ENCODE measurements around the gene KCNC2. TPM values are rescaled to one million over a fixed set of nuclear protein-coding genes. Genes with fewer than 3 reads are reported as not detected.

KCNC2 gene
- total RNA-seq, 1 experiment from 2014 or later: not detected

- CTCF ChIA-PET: no interaction called here
- Histone ChIP-seq H3K27ac (ENCODE audit: low read length) (no peak overlapping the region), H3K27me3 (ENCODE audit: control insufficient read depth, insufficient read depth, low read length) (no peaks in the 10 kb centered on the region), H3K36me3 (ENCODE audit: control insufficient read depth, insufficient read depth, low read length) (no peaks in the 10 kb centered on the region), H3K4me1 (ENCODE audit: control insufficient read depth, insufficient read depth, low read length) (no peaks in the 10 kb centered on the region), H3K4me3 (ENCODE audit: low read depth in 2 of 2, low read length in 2 of 2) (no peak overlapping the region), H3K9me3 (ENCODE audit: control insufficient read depth, insufficient read depth, low read depth, low read length) (no peaks in the 10 kb centered on the region)
- DNase-seq (ENCODE audit: low read depth, low spot score) (no peak), ATAC-seq (no peak)
- in situ Hi-C loops (cut with HindIII; ENCODE audit: low pct_unique_long_range_greater_than_20kb, low sequenced_read_pairs) (no loop called here), intact Hi-C loops (cut with micrococcal nuclease; ENCODE audit: unreplicated experiment) (no loop called here)
- TF ChIP-seq, protein P1, sequence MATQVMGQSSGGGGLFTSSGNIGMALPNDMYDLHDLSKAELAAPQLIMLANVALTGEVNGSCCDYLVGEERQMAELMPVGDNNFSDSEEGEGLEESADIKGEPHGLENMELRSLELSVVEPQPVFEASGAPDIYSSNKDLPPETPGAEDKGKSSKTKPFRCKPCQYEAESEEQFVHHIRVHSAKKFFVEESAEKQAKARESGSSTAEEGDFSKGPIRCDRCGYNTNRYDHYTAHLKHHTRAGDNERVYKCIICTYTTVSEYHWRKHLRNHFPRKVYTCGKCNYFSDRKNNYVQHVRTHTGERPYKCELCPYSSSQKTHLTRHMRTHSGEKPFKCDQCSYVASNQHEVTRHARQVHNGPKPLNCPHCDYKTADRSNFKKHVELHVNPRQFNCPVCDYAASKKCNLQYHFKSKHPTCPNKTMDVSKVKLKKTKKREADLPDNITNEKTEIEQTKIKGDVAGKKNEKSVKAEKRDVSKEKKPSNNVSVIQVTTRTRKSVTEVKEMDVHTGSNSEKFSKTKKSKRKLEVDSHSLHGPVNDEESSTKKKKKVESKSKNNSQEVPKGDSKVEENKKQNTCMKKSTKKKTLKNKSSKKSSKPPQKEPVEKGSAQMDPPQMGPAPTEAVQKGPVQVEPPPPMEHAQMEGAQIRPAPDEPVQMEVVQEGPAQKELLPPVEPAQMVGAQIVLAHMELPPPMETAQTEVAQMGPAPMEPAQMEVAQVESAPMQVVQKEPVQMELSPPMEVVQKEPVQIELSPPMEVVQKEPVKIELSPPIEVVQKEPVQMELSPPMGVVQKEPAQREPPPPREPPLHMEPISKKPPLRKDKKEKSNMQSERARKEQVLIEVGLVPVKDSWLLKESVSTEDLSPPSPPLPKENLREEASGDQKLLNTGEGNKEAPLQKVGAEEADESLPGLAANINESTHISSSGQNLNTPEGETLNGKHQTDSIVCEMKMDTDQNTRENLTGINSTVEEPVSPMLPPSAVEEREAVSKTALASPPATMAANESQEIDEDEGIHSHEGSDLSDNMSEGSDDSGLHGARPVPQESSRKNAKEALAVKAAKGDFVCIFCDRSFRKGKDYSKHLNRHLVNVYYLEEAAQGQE (IDR thresholded peaks at IDR 0.05; ENCODE audit: insufficient read depth in 1 of 2, low read depth in 2 of 2, low read length in 1 of 2): no peak
- TF ChIP-seq, protein P2, sequence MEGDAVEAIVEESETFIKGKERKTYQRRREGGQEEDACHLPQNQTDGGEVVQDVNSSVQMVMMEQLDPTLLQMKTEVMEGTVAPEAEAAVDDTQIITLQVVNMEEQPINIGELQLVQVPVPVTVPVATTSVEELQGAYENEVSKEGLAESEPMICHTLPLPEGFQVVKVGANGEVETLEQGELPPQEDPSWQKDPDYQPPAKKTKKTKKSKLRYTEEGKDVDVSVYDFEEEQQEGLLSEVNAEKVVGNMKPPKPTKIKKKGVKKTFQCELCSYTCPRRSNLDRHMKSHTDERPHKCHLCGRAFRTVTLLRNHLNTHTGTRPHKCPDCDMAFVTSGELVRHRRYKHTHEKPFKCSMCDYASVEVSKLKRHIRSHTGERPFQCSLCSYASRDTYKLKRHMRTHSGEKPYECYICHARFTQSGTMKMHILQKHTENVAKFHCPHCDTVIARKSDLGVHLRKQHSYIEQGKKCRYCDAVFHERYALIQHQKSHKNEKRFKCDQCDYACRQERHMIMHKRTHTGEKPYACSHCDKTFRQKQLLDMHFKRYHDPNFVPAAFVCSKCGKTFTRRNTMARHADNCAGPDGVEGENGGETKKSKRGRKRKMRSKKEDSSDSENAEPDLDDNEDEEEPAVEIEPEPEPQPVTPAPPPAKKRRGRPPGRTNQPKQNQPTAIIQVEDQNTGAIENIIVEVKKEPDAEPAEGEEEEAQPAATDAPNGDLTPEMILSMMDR (IDR thresholded peaks at IDR 0.05): no peak
- TF ChIP-seq TCF7L2 (IDR thresholded peaks at IDR 0.05; ENCODE audit: low read depth, low read length) (no peak), SIN3A (IDR thresholded peaks at IDR 0.05; ENCODE audit: borderline replicate concordance, insufficient read depth, low read depth, low read length) (no peak), POLR2AphosphoS5 (IDR thresholded peaks at IDR 0.05; ENCODE audit: low read depth, low read length) (no peak)
- BruUV-seq (replicated peaks): no TSS peak
- POLR2A ChIA-PET: no interaction called here
These were observed 71.7 kb downstream of the KCNC2 start for GRCh38 chr12:75137896-75138295.

DNA sequence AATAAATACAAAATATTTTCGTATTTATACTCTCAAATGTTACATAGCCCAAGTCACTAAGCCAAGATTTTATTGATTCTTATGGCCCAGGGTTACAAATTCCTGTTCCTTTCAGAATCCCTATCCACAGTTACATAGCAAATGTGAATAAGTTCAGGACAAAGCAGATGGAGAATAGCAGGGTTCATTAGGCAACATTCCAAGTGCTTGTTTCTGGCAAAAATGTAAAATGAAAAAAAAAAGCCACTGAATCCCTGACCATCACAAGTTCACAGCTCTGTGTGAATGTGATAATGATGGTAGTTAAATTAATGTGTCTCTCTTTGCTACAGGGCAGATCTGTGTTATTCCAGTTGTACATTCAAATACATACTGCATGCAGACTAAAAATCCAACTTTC, 74.6 kb downstream of the KCNC2 start:
- POLR2A ChIA-PET: no interaction called here
- TF ChIP-seq, protein P2 (IDR thresholded peaks at IDR 0.05): no peak
- TF ChIP-seq POLR2AphosphoS5 (IDR thresholded peaks at IDR 0.05; ENCODE audit: low read depth, low read length) (no peak), SIN3A (IDR thresholded peaks at IDR 0.05; ENCODE audit: borderline replicate concordance, insufficient read depth, low read depth, low read length) (no peak), TCF7L2 (IDR thresholded peaks at IDR 0.05; ENCODE audit: low read depth, low read length) (no peak)
- TF ChIP-seq, protein P1 (IDR thresholded peaks at IDR 0.05; ENCODE audit: insufficient read depth in 1 of 2, low read depth in 2 of 2, low read length in 1 of 2): no peak
- H3K9me3 ChIP-seq (ENCODE audit: control insufficient read depth, insufficient read depth, low read depth, low read length): no peaks in the 10 kb centered on the region
- CTCF ChIA-PET: no interaction called here
- ATAC-seq: no peak
- intact Hi-C loops (cut with micrococcal nuclease; ENCODE audit: unreplicated experiment) (no loop called here), in situ Hi-C loops (cut with HindIII; ENCODE audit: low pct_unique_long_range_greater_than_20kb, low sequenced_read_pairs) (no loop called here)
- DNase-seq (ENCODE audit: low read depth, low spot score): no peak
- H3K27me3 ChIP-seq (ENCODE audit: control insufficient read depth, insufficient read depth, low read length): no peaks in the 10 kb centered on the region
- no peak overlapping the region for H3K4me3 ChIP-seq (ENCODE audit: low read depth in 2 of 2, low read length in 2 of 2)
- H3K36me3 ChIP-seq (ENCODE audit: control insufficient read depth, insufficient read depth, low read length): no peaks in the 10 kb centered on the region
- H3K27ac ChIP-seq (ENCODE audit: low read length): no peak overlapping the region
- BruUV-seq (replicated peaks): no TSS peak
- no peaks in the 10 kb centered on the region for H3K4me1 ChIP-seq (ENCODE audit: control insufficient read depth, insufficient read depth, low read length)
